HL-60/S4 (cell line): Measurements from ENCODE around the gene SMIM22.

Experiments used
- in situ Hi-C: fragments of 300-500 bp; cut with MboI; formaldehyde crosslinking; loops from 2 replicates; pipeline ENCODE4 v1.14.3; 2022; ENCODE audit warnings: low sequenced_read_pairs

Gene SMIM22

DNA sequence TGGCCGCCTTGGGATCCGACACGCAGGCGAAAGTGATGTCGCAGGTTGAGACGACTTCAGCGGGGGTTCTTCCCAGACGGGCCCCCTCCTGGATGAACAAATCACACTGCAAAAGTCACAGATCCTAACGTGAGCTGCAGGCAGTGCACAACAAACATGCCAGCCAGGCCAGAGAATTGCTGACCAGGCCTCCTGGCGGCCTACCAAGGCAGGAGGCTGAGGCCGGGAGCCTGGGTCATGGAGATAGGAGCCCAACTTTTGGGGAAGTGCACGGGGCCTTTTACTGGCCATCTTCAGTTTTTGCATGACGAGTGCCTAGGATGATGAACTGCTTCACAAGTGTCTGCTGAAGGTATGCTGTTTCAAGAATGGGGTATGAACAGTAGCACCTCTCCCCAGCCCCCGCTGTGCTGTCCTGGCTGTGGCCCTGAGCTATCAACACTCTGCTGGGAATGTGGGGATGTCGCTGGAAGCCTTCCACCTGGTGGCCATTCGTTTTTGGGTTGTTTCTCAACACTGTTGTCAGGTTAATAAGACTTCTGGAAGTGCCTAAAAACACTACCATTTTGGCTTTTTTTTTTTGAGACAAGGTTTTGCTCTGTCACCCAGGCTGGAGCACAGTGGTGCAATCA is 19.5 kb downstream of the SMIM22 start:
- in situ Hi-C loops = no loop called here

DNA sequence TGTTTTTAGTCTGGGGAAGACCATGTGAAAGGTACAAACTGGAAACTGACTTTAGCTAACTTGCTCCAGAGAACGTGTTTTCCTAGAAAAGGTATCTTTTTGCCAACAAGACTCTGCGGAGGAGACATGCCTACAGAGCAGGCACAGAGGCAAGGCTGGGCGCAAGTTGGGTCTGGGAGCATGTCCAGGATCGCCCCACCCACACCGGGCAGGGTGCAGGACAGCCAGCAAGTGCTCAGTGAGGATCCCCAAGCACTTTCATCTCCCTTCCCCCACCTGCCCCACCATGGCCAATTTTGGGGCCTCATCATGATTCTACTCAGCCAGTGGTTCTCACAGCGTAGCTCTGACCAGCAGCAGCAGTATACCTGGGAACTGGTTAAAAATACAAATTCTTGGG is 25.5 kb downstream of the SMIM22 start:
- in situ Hi-C loops = no loop called here

DNA sequence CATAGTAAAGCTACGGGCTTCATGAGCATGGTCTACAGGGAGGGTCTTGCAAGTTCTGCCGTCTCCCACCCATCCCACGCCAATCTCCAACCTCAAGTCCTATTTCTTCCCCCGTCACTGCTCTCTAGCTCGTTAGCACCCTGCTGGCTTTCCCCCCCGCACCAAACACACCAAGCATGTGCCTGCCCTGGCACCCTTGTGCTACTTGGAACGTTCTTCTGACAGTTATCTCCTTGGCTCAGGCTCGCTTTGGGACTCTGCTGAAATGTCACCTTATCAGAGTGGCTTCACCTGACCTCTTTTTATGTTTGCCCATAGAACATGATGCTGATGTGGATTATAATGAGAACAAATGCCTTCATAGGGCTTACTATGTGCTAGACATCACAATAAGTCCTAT is 30.0 kb downstream of the SMIM22 start:
- in situ Hi-C loops = no loop called here

DNA sequence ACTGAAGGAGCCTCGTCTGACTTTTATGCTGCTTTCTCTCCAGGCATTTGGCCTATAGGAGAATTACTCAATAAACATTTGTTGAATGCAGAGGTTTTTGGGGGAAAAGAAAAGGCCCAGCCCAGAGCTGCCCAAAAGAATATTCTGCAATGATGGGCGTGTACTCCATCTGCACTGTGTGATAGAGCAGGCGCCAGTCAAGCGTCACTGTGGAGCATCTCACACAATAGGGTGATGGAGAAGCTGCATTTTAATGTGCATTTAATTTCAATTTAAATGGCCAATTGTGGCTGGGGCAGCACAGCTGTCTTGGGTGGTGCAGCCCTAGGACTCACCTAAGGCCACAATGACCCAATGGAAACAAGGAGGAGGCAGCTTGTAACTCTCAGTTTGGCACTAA is 31.4 kb downstream of the SMIM22 start:
- in situ Hi-C loops = no loop called here

DNA sequence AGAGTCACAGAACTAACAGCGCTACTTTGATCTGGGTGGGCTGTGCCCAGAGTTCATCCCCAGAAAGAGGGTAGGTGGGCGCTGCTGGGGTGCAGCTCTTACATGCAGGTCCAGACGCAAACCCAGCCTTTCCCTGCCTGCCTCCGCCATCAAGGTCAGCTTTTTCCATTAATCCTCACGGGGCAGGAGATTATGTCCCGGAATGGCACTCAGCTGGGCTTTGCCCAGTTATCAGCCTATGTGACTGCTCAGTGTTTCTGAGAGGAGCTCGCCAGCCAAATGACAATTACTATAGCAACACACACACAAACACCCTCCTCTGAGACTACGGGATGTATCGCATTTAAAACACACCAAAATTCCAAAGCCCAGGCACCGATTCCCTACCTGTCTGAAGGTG is 31.8 kb downstream of the SMIM22 start:
- in situ Hi-C loops = no loop called here

DNA sequence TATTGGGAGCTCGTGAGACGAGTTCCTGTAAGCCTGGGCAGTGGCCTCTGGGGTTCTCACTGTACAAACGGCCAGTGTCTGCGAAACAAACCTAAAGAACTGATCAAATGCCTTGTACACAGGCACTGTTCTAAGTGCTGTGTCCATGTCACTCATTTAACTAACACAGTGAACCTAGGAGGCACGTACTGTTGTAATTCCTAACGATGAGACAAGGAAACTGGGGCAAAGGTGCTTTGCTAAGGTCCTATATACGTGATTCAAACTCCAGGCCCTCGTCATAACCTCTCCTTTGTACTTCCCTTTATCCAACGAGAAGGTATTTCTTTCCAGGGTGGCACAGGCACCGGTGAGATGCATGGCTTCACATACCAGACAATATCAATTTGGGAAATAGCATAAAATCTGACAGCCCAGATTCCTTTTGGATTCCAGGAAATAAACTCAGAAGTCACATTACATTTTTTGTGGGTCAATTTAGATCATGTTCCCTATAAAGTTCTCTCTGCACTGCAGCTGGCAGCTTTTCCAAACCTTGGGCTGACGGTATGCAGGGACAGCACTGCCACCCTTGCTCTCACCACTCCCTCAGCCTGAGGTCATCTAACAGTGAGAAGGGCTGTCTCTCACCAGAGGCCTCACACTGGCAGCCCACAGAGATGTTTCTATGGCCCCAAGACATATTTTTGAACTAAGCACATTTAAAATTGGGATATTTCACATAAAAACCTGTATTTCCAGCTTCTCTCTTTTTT is 33.6 kb downstream of the SMIM22 start:
- in situ Hi-C loops = no loop called here

DNA sequence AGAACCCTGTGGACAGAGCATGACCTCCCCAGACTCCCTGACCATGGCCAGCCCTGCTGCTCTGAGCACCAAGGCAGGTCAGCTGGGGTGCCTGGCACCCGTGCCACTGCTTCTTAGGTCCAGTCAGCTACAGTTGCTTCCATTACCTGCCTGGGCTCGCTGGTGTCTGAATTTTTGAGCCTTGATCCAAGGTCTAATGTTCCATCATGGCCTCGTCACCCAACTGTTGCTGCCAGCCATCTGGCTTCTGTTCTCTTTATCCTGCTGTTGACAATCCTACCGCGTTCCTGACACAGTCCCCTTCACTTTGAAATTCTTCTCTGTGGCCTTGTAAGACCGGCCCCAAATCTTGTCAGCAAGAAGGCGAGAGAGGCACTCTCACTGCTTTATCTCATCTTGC is 35.2 kb downstream of the SMIM22 start:
- in situ Hi-C loops = no loop called here

DNA sequence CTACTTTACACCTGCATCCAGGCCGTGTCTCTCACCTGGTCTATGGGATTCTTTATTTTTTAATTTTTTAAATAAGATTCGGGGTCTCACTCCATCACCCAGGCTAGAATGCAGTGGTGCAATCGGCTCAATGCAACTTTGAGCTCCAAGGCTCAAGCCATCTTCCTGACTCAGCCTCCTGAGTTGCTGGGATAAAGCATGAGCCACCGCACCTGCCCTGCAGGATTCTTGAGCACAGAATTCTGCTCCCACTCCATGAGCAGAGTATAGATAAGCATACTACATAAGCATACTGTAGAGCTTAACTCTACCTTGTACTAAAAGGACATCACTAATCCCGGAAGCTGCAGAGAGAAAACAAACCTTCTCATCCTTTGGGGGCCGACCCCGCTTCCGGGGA is 36.4 kb downstream of the SMIM22 start:
- in situ Hi-C loops = no loop called here

DNA sequence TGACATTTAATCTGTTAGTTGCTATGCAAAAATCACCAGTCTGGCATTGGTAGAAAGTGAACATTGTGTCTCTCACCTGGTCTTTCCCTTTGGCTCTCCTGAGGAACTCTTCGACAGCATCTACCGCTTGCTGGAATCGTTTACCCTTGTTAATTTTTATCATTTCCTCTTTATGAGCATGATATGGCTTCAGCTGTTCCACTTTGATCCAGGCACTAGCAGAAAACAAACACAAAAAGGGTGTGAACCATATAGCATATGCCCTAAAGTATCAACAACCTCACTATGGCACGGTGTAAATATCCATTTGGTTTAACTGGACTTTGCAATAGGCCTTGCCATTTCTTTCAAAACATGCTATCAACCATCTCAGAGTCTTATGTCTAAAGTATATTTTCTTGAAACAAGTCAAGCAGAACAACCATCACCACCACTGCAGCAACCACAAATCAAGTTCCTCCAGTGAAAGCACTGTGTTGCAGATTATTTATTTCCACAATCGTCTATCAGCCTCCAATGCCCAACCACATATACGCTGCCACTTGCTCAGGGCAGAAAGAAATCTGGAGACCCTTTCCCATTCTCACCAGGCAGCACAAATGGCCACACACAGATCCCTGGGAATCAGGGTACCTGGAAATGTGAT is 37.7 kb downstream of the SMIM22 start:
- in situ Hi-C loops = no loop called here

DNA sequence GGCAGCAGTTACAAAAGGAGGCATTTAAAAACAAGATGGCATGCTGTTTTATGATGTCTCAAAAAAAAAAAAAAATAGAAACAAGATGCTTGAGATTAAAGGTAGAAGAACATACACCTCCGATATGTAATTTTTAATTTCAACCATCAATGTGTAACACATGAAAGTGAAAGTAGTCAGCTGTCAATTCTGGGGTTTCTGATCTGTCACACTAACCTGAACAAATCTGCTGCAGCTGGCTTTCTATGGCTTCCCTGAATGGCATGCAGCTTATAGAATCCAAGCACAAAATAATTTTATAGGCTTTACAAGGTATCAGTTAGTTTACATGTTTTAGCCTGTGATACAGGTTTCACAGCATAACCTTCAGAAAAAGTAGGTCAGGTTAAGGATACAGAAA is 38.4 kb downstream of the SMIM22 start:
- in situ Hi-C loops = no loop called here

DNA sequence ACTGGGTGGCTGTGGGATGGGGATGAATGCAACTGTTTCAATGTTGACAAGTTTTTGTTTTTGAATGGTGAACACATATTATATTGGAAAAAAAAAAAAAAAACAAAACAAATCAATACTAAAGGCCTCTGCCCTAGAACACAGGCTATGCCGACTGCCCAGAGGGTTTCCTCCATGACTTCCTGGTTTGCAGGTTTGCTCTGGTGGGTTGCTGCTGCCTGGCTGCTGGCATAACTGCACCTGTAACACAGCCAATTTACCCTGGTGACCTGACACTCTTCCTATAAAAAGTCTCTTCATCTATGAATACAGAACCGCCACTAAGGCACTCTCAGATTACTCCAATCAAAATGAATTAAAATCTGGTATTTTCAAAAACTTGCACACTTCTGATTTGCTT is 41.6 kb downstream of the SMIM22 start:
- in situ Hi-C loops = no loop called here

DNA sequence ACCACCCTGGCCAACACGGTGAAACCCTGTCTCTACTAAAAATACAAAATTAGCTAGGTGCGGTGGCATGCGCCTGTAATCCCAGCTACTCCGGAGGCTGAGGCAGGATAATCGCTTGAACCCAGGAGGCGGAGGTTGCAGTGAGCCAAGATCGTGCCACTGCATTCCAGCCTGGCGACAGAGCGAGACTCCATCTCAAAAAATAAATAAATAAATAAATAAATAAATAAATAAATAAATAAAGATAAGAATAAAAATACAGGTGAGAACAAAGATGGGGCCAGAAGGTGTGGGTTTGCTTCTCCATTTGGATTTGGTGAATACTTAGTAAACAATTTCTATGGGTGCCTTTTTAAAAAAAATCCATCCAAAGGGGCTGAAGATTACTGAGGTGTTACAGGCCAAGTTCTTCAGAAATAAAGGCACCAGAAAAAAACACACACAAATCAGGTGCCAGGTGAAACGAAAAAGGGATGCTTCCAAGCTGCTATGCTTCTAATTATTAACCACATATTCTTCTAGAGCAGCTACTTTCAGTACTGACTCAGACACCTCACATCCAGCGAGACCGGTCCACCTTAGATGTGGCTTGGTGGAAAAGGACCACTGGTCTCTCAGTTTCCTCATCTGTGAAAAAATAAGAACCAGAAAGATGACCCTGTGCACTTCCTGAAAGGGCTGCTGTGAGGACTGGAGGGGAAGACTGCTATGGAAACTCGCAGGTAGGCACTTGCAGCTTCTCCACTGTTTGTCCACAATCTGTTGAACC is 42.7 kb downstream of the SMIM22 start:
- in situ Hi-C loops = no loop called here

DNA sequence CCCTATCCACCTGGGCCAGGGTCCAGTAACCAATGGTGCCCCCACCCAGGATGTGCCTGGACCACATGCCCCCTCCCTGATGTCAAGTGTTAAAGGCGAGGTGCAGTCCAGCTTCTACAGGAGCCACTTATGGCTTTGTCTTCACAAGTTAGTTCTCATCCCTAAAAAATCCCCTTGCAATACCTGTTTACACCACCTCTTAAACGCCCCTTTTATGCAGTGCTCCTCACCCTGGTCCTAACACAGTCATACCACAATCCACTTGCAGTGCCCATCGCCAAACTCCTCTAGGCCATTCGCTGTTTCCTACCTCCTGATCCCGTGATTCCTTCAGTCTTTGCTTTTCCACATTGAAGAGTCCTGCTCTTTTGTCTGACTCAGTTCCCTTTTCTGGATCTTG is 44.8 kb downstream of the SMIM22 start:
- in situ Hi-C loops = no loop called here

DNA sequence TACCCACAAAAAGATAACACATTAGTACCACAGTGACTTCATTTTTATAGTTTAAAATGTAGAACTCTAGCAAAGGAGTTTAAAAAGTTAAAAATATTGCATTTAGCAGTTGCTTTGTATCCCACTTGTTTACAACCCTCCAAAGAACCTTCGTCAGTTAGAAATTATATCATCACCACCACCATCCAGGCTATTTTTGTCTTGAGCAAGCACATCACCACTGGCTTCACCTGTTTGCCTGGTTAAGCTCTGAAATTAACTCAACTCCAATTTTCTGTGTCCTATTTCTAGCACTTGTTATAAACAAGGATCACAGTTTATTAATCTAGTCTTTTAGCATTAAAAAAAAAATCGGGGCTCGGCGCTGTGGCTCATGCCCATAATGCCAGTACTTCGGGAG is 45.8 kb downstream of the SMIM22 start:
- in situ Hi-C loops = no loop called here
